ENCODE measurements around the gene SLC9A3. TPM values are rescaled to one million over a fixed set of nuclear protein-coding genes. Genes with fewer than 3 reads are reported as not detected.

SLC9A3 gene
- total and polyA plus RNA-seq, 8 donors: 2.7 to 142 (median 14.9) TPM

GRCh38 chr5:462051-462481 is 62.2 kb downstream of the SLC9A3 start:
- TF ChIP-seq EP300 (IDR thresholded peaks at IDR 0.05): no peak
- TF ChIP-seq POLR2AphosphoS5 (IDR thresholded peaks at IDR 0.05): no peak
- TF ChIP-seq POLR2A (IDR thresholded peaks at IDR 0.05): no peak
- TF ChIP-seq CTCF (IDR thresholded peaks at IDR 0.05): no peak
- Histone ChIP-seq H3K36me3 (peaks cover 62 to 98% (median 97%) of the 10 kb centered on the region in 4 donors), H3K4me1 (no peaks in the 10 kb centered on the region), H3K27ac (no peak overlapping the region), H3K4me3 (no peak overlapping the region), H3K9me3 (no peaks in the 10 kb centered on the region), H3K27me3 (no peaks in the 10 kb centered on the region)
- DNase-seq: no peak
- WGBS, 5 donors: 96 to 98% (median 96%) methylated on average over 24 of the region's 24 CpGs
- intact Hi-C loops (cut with DNase I; ENCODE audit: low total_unique reads): no loop called here

- Histone ChIP-seq H3K9me3 (no peaks in the 10 kb centered on the region), H3K27me3 (no peaks in the 10 kb centered on the region), H3K36me3 (peaks cover 63 to 98% (median 97%) of the 10 kb centered on the region in 4 donors), H3K27ac (no peak overlapping the region), H3K4me3 (no peak overlapping the region), H3K4me1 (no peaks in the 10 kb centered on the region)
- no peak for DNase-seq
- 85 to 99% (median 97%) methylated on average over 6 to 8 of the region's 8 CpGs for WGBS, 5 donors
- TF ChIP-seq CTCF (IDR thresholded peaks at IDR 0.05) (no peak), EP300 (IDR thresholded peaks at IDR 0.05) (no peak), POLR2AphosphoS5 (IDR thresholded peaks at IDR 0.05) (no peak), POLR2A (IDR thresholded peaks at IDR 0.05) (no peak)
- intact Hi-C loops (cut with DNase I; ENCODE audit: low total_unique reads): no loop called here
These were observed 64.0 kb downstream of the SLC9A3 start for GRCh38 chr5:460273-460625.

- Histone ChIP-seq H3K27me3 (no peaks in the 10 kb centered on the region), H3K4me1 (no peaks in the 10 kb centered on the region), H3K4me3 (no peak overlapping the region), H3K9me3 (no peaks in the 10 kb centered on the region), H3K36me3 (peaks cover 61 to 98% (median 97%) of the 10 kb centered on the region in 4 donors), H3K27ac (no peak overlapping the region)
- TF ChIP-seq POLR2AphosphoS5 (IDR thresholded peaks at IDR 0.05) (no peak), POLR2A (IDR thresholded peaks at IDR 0.05) (no peak), CTCF (IDR thresholded peaks at IDR 0.05) (no peak), EP300 (IDR thresholded peaks at IDR 0.05) (no peak)
- WGBS, 5 donors: 92 to 97% (median 96%) methylated on average over 24 of the region's 24 CpGs
- intact Hi-C loops (cut with DNase I; ENCODE audit: low total_unique reads): no loop called here
- no peak for DNase-seq
These were observed 64.5 kb downstream of the SLC9A3 start for GRCh38 chr5:459562-460272.

GRCh38 chr5:458547-459353 is 65.5 kb downstream of the SLC9A3 start:
- TF ChIP-seq POLR2AphosphoS5 (IDR thresholded peaks at IDR 0.05) (no peak), POLR2A (IDR thresholded peaks at IDR 0.05) (no peak), EP300 (IDR thresholded peaks at IDR 0.05) (no peak), CTCF (IDR thresholded peaks at IDR 0.05) (no peak)
- no peaks in the 10 kb centered on the region for H3K27me3 ChIP-seq
- peaks cover 58 to 98% (median 97%) of the 10 kb centered on the region in 4 donors for H3K36me3 ChIP-seq
- no peaks in the 10 kb centered on the region for H3K9me3 ChIP-seq
- H3K4me1 ChIP-seq: no peaks in the 10 kb centered on the region
- intact Hi-C loops (cut with DNase I; ENCODE audit: low total_unique reads): no loop called here
- H3K4me3 ChIP-seq: no peak overlapping the region
- WGBS, 5 donors: 68 to 82% (median 74%) methylated on average over 17 of the region's 17 CpGs
- H3K27ac ChIP-seq: no peak overlapping the region
- DNase-seq: peak in 1 of 2 donors; percentile 66
